ENCODE measurements around the gene KIAA2012.

DNA sequence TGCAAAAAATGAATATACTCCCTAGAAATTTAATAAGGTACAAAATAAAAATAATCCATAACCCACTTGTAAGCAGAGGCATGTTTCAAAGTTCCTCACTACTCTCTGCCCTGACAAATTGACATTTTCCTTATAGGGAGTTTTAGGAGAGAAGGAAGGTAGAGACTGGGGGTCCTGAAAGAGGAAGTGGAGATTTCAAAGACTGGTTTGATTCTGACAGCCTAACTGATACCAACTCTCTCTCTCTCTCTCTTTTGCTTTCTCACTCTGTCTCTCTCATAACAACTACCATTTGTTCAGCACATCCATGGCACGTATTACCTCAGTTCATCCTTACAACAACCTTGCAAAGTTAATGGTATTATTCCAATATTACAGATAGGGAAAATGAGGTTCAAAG is 20.8 kb upstream of the KIAA2012 start:
- TF ChIP-seq, protein P1, sequence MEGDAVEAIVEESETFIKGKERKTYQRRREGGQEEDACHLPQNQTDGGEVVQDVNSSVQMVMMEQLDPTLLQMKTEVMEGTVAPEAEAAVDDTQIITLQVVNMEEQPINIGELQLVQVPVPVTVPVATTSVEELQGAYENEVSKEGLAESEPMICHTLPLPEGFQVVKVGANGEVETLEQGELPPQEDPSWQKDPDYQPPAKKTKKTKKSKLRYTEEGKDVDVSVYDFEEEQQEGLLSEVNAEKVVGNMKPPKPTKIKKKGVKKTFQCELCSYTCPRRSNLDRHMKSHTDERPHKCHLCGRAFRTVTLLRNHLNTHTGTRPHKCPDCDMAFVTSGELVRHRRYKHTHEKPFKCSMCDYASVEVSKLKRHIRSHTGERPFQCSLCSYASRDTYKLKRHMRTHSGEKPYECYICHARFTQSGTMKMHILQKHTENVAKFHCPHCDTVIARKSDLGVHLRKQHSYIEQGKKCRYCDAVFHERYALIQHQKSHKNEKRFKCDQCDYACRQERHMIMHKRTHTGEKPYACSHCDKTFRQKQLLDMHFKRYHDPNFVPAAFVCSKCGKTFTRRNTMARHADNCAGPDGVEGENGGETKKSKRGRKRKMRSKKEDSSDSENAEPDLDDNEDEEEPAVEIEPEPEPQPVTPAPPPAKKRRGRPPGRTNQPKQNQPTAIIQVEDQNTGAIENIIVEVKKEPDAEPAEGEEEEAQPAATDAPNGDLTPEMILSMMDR (IDR thresholded peaks at IDR 0.05) = no peak
- no peak for TF ChIP-seq EP300 (IDR thresholded peaks at IDR 0.05)
- no peak for TF ChIP-seq POLR2A (IDR thresholded peaks at IDR 0.05)
